ENCODE measurements around the gene NSD2. TPM values are rescaled to one million over a fixed set of nuclear protein-coding genes. Genes with fewer than 3 reads are reported as not detected.

The NSD2 gene
- total RNA-seq, 1 experiment from 2014 or later = 136 TPM

- Histone ChIP-seq H3K9ac (ENCODE audit: extremely low read depth, insufficient read length, low read length) (no peak overlapping the region), H3K27ac (ENCODE audit: insufficient read length, low read depth, low read length) (no peak overlapping the region), H3K56ac (ENCODE audit: insufficient read length, low read depth, low read length) (no peak overlapping the region), H3K79me1 (ENCODE audit: insufficient read depth, low read depth, low read length, poor library complexity, severe bottlenecking) (no peaks in the 10 kb centered on the region), H4K5ac (ENCODE audit: insufficient read length, low read depth, low read length) (no peak overlapping the region), H4K8ac (replicated peaks; ENCODE audit: insufficient read length, low read depth, low read length) (no peak overlapping the region), H2BK20ac (ENCODE audit: low read depth, low read length, poor library complexity, severe bottlenecking) (no peak overlapping the region), H3K4me1 (ENCODE audit: insufficient read depth, low read length) (no peaks in the 10 kb centered on the region), H2AFZ (ENCODE audit: low read length) (no peak overlapping the region), H4K20me1 (ENCODE audit: control insufficient read depth, insufficient read depth, insufficient read length) (no peaks in the 10 kb centered on the region), H3K27me3 (ENCODE audit: insufficient read depth, low read length) (no peaks in the 10 kb centered on the region), H3K23ac (ENCODE audit: insufficient read length, low read depth, low read length) (no peak overlapping the region), H3T11ph (ENCODE audit: low read length) (no peak overlapping the region), H2BK15ac (ENCODE audit: low read depth, low read length) (no peak overlapping the region), H4K91ac (ENCODE audit: insufficient read length, low read depth, low read length) (no peak overlapping the region), H3K4me2 (ENCODE audit: insufficient read depth, insufficient read length, low read length) (no peak overlapping the region), H3K23me2 (ENCODE audit: insufficient read length, low read depth, low read length, poor library complexity, severe bottlenecking) (no peaks in the 10 kb centered on the region), H3K79me2 (ENCODE audit: insufficient read depth, low read length) (no peaks in the 10 kb centered on the region), H2BK12ac (ENCODE audit: insufficient read length, low read depth, low read length) (no peak overlapping the region), H2AK5ac (ENCODE audit: insufficient read length, low read length) (no peak overlapping the region), H3K14ac (ENCODE audit: insufficient read depth, low read length) (no peak overlapping the region), H3K9me3 (ENCODE audit: control insufficient read depth, low read depth, low read length) (no peaks in the 10 kb centered on the region), H3K4ac (ENCODE audit: low read depth, low read length) (no peak overlapping the region), H3K18ac (ENCODE audit: insufficient read length, low read depth, low read length) (no peak overlapping the region), H2BK120ac (ENCODE audit: low read depth, low read length, poor library complexity, severe bottlenecking) (no peak overlapping the region), H2BK5ac (ENCODE audit: insufficient read length, low read length) (no peak overlapping the region)
- no CpG with 5 or more reads among the region's 14 CpGs for WGBS (ENCODE audit: extremely low coverage, insufficient read length, low lambda C conversion rate)
- Mint-ChIP-seq H3K36me3 (ENCODE audit: insufficient read depth in 1 of 3, low read depth in 3 of 3) (peaks cover 16 to 58% (median 54%) of the 10 kb centered on the region in 3 experiments; a peak in 6 of 7 replicates), H3K9me3 (no peaks in the 10 kb centered on the region), H3K27ac (peak overlapping the region in 1 of 3 experiments; percentile 40; a peak in 1 of 7 replicates), H3K4me3 (no peak overlapping the region), H3K27me3 (ENCODE audit: low read depth) (no peaks in the 10 kb centered on the region), H3K4me1 (peaks cover 0 to 9% of the 10 kb centered on the region in 2 experiments; a peak in 2 of 4 replicates)
- TF ChIP-seq CTCF (conservative IDR thresholded peaks at IDR 0.05) = no peak
- no peak for DNase-seq
Measured at GRCh38 chr4:1985294-1985693, 114.1 kb downstream of the NSD2 start.

All from H9 (cell line).